Gastrocnemius medialis (tissue), 4 donors: Measurements from ENCODE around the gene BAIAP2L1.
A peak's percentile ranks its signal among the peaks of the same experiment; 100 is the strongest.

Experiments
- CTCF ChIP-seq, 5 experiments: fragments of 450-650 bp in 3 of 5; fragments of 200-600 bp in 2 of 5; sonication (generic) in 2 of 5; IDR thresholded peaks in 4 of 5; conservative IDR thresholded peaks in 1 of 5; 1 replicate in 4 of 5; 2 replicates in 1 of 5; pipeline ENCODE4 v1.5.1; 2016 to 2019; ENCODE audit warnings: antibody characterized with exemption in 5 of 5, mild to moderate bottlenecking in 3 of 5, moderate library complexity in 3 of 5
- POLR2A ChIP-seq, 2 donors: fragments of 450-650 bp; IDR thresholded peaks; one replicate each; pipeline ENCODE4 v1.6.1; 2017; ENCODE audit warnings: antibody characterized with exemption in 2 of 2, mild to moderate bottlenecking in 2 of 2, moderate library complexity in 2 of 2

- TF ChIP-seq CTCF (IDR thresholded peaks at IDR 0.05 in 4 of 5, conservative IDR thresholded peaks at IDR 0.05 in 1 of 5) = peak; percentile 16 to 51 (median 31)
- no peak for TF ChIP-seq POLR2A (IDR thresholded peaks at IDR 0.05)
Measured at GRCh38 chr7:98266840-98267239, 134.1 kb downstream of the BAIAP2L1 start.
